Measurements from ENCODE around the gene ACP5.
"Not testable (repeated sequence)": the region's sequence is repeated elsewhere in the genome, so short reads cannot be mapped to it uniquely, and the experiment has no call there.

GRCh38 chr19:11622401-11622800 lies 45.0 kb upstream of the ACP5 start:
- not testable (repeated sequence) for TF ChIP-seq CTCF (IDR thresholded peaks at IDR 0.05; ENCODE audit: low read depth, low read length, poor library complexity, severe bottlenecking); EZH2phosphoT487 (IDR thresholded peaks at IDR 0.05; ENCODE audit: borderline replicate concordance, low read length)

Measured in DOHH2 (cell line).